Neuron (in vitro differentiated cells): ENCODE data around the gene MARK3.
A peak's percentile ranks its signal among the peaks of the same experiment; 100 is the strongest.
"Not testable (repeated sequence)": the region's sequence is repeated elsewhere in the genome, so short reads cannot be mapped to it uniquely, and the experiment has no call there.

Experiments used
- H2AFZ ChIP-seq: one replicate; pipeline ENCODE4 v1.6.1; 2013; ENCODE audit warnings: low read depth, mild to moderate bottlenecking, inconsistent platforms, low read length, moderate library complexity
- H3K27me3 ChIP-seq: one replicate; pipeline ENCODE4 v1.6.1; 2013; ENCODE audit warnings: low read length; ENCODE audit not compliant: insufficient read depth
- H3K36me3 ChIP-seq: one replicate; pipeline ENCODE4 v1.6.1; 2013; ENCODE audit warnings: low read length; ENCODE audit not compliant: insufficient read depth
- H3K4me1 ChIP-seq: one replicate; pipeline ENCODE4 v1.6.1; 2013; ENCODE audit warnings: low read length; ENCODE audit not compliant: insufficient read depth
- H3K4me3 ChIP-seq: 2 replicates; pipeline ENCODE4 v1.5.1; 2013; ENCODE audit warnings: mild to moderate bottlenecking, low read length, moderate library complexity
- H3K9me3 ChIP-seq: one replicate; pipeline ENCODE4 v1.6.1; 2013; ENCODE audit warnings: low read length

The MARK3 gene

DNA sequence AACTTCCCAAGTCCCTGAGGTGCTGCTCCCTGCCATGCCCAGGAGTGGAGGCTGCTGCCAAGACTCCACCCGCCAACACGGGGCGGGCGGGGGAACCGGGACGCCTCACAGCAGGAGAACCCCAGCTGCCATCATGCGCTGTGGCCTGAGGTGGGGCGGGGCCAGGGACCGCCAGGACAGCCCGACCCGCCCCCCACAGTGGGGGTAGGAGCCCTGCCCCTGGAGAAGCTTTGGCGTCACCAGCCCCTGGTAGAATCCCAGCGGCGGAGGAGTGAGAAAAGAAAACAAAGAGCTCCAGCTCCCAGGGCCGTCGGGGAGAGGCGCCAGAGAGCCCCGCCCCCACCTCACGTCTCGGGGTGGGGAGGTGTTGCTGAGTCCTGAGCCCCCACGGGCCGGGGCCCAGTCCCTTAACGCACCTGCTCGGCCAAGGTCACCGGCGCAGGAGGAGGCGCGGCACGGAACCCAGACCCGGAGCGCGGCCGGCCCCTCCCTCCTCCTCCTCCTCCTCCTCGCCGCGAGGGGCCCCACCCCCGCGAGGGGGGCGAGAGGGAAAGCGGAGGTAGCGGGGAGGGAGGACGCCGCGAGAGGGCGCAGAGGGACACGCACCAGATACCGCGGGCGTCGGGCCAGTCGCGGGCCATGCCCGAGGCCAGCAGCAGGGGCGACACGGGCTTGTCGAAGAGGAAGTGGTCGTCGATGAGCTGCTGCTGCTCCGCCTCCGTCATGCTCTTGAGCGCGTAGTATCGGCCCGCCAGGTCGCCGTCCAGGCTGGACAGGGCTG is 135.6 kb downstream of the MARK3 start:
- Histone ChIP-seq H3K4me1 (peaks cover 63% of the 10 kb centered on the region), H3K9me3 (no peaks in the 10 kb centered on the region), H2AFZ (no peak overlapping the region), H3K27me3 (no peaks in the 10 kb centered on the region), H3K4me3 (peak overlapping the region; percentile 84), H3K36me3 (peaks cover 23% of the 10 kb centered on the region)

DNA sequence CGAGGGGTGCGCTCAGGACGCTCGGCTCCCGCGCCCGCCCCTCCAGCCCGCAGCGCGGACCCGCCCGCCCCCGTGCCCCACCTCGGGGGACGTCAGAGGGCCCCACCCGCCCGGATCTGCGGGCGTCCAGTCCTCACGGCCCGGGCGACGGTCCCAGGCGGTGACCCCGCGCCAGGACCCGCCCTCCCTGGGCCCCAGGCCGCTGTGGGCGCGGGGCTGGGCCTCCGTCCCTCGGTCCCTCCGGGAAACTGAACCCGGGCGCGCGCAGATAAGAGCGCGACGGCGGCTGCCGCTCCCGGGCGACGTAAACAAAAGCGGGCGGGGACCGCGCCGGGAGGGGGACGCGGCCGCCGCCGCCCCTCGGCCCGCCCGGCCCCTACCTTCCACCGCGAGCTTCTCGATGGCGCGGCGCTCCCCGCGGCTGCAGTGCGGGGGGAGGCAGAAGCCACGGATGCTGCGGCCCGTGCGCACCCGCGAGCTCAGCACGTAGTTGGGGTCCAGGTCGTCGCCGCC is 136.3 kb downstream of the MARK3 start:
- Histone ChIP-seq H3K36me3 (peaks cover 23% of the 10 kb centered on the region), H3K4me1 (peaks cover 59% of the 10 kb centered on the region), H3K27me3 (no peaks in the 10 kb centered on the region), H2AFZ (no peak overlapping the region), H3K9me3 (no peaks in the 10 kb centered on the region), H3K4me3 (peak overlapping the region; percentile 84)

DNA sequence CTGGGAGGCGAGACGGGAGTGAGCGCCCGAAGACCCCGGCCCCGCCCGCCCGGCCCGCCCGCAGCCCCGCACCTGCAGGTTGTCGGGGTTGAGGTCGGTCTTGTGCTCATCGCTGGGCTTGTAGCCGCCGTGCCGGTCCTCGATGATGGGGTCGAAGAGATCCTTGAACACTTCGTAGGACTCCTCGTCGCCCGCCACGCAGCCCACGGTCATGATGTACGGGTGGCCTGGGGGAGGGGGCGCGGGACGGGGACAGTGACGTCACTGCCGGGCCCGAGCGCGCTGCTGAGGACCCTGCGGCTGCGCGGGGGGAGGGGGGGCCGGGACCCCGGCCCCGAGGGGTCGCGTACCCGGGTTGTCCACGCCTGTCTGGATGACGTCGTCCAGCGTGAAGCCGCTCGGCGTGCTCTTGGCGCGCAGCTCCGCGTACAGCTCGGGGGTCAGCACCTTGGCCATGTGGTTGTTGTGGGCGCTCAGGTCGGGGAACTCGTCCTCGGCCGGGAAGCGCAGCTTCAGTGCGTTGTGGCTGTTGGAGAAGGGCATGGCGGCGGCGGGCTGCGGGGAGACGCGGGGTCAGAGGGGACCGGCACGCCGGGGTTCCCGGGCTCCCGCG is 136.8 kb downstream of the MARK3 start:
- Histone ChIP-seq H3K4me1 (peaks cover 53% of the 10 kb centered on the region), H3K9me3 (no peaks in the 10 kb centered on the region), H3K36me3 (peaks cover 23% of the 10 kb centered on the region), H3K4me3 (peak overlapping the region; percentile 84), H3K27me3 (no peaks in the 10 kb centered on the region), H2AFZ (no peak overlapping the region)

DNA sequence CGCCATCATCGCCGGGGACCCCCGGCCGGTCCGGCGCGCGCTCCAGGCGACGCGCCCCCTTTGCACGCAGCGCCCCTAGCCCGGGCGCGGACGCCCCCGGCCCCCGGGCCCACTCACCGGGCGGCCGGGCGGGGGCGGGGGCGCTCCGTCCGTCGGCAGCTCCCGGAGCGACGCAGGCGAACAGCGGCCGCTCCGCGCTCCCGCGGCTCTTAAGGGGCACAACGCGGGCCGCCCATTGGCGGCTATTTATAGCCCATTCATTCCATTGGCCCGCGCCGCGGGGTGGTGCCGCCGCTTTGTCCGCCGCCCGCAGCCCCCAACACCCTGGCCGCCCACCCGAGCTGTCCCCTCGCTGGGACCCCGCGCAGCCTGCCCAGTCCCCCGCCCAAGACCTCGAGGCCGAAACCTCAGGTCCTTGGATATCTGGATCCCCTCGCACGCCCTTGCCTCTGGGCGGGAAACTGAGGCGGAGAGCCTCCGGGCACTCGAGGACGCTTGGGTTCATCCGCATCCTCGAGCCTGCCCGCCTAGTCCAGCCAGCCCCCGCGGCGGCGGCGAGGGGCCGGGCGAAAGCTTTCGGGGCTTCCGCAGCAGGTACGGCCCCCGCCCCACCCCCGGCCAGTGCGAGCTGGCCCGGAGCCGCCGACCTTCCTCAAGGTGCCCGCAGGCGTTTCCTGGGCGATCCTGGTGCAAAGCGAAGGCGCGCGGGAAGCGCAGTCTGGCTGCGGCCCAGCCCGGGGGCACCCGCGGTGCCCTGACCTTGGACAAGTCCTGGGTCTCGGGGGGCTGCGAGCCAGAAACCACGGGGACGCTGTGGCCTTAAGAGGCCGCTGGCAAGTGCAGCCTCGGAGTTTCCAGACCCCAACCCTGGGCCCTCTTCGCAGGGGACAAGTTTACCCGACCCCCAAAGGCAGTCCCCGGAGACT is 137.7 kb downstream of the MARK3 start, which contains the start of gene CKB:
TSS of gene CKB (minus strand) at position 182 of the 926 bp plus-strand sequence. CDS start 337 bp downstream, outside the sequence.
- H3K9me3 ChIP-seq, result no peaks in the 10 kb centered on the region
- peak within 1 kb of the TSS; percentile 84 for H3K4me3 ChIP-seq
- H3K36me3 ChIP-seq, result peaks cover 23% of the 10 kb centered on the region
- H3K4me1 ChIP-seq, result peaks cover 53% of the 10 kb centered on the region
- no peaks in the 10 kb centered on the region for H3K27me3 ChIP-seq
- peak within 1 kb of the TSS; percentile 78 for H2AFZ ChIP-seq

DNA sequence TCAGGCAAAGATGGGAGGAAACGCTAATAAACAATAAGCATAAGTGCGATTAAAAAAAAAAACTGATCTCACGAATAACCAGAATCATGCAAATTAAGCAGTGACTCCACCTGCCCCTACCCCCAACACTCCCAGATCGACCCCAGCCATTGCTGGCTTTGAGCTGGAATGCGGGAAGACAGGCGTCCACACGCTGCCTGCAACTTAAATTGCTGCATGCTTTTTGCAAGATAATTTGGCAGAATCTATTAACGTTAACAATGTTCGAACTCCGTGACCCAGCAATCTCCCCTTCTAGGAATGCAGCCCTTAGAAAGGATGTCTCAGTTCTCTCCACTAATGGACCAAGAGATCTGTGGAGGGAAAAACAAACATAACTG is 138.3 kb downstream of the MARK3 start:
- no peaks in the 10 kb centered on the region for H3K27me3 ChIP-seq
- H3K36me3 ChIP-seq, result peaks cover 23% of the 10 kb centered on the region
- peak overlapping the region; percentile 84 for H3K4me3 ChIP-seq
- H2AFZ ChIP-seq, result no peak overlapping the region
- H3K4me1 ChIP-seq, result peaks cover 52% of the 10 kb centered on the region
- no peaks in the 10 kb centered on the region for H3K9me3 ChIP-seq

DNA sequence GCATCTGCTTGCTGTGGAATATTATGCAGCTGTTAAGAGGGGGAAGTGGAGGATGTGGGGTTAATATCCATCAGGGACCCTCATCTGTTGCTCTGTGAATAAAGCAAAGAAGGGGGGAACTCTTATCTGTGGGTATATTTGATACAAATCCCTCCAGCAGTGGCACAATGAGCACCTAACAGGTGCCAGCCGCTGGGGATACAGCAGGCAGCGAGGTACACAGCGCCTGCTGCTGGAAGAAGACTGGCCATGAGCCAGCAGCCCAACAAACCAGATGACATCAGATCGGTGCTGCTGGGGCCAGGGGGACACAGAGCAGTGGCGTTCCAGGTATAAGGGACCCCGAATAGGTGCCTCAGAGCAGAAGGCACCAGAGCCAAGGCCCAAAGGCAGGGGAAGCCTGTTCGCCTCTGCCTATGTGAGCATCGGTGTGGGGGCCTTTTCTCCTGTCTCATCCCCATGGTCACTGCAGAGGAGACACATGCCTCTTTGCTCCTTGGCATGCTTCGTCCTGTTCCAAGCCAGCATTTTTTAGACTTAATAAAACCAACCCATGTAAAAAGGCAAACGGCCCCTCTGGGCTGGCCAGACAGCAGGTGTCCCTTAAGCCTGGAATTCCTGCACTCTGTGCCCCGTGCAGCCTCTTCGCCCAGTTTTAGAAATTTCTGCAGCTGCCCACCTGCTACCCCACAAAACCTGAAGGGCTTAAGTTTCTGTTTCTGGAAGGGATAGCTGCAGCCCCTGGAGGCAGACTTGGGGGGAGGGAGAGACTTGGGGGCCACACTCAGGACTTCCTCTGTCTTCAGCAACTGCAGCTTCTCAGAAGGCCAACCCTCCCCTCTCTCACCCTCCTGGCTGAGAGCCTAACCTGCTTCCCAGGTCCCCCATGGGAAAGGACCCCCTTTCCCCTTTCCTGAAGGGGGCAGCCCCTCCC is 139.1 kb downstream of the MARK3 start:
- H2AFZ ChIP-seq, result no peak overlapping the region
- no peaks in the 10 kb centered on the region for H3K9me3 ChIP-seq
- H3K36me3 ChIP-seq, result peaks cover 17% of the 10 kb centered on the region
- H3K4me1 ChIP-seq, result peaks cover 46% of the 10 kb centered on the region
- H3K4me3 ChIP-seq, result no peak overlapping the region
- H3K27me3 ChIP-seq, result no peaks in the 10 kb centered on the region

DNA sequence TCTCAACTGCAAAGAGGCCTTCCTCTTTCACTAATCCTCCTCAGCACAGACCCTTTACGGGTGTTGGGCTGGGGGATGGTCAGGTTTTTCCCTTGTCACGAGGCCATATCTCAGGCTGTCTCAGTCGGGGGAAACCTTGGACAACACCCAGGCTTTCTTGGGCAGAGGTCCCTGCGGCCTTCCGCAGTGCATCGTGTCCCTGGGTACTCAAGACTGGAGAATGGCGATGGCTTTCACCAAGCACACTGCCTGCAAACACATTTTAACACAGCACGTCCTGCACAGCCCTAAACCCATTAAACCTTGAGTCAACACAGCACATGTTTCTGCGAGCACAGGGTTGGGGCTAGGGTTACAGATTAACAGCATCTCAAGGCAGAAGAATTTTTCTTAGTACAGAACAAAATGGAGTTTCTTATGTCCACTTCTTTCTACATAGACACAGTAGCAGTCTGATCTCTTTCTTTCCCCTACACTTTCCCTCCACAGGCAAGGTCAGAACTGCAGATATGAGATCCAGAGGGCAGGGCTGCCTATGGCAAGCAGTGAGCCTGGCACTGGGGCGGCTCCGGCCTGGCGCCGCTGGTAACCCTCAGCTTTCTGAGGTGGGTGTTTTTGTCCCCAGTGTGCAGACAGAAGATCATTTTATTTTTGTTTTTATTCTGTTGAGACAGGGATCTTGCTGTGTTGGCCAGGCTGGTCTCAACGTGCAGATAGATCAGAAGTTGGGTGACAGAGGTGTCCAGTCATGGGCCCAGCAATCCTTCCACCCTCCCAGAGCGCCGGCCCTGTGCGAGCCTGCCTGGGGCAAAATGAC is 140.4 kb downstream of the MARK3 start:
- H3K4me1 ChIP-seq, result peaks cover 45% of the 10 kb centered on the region
- H3K27me3 ChIP-seq, H3K36me3 ChIP-seq, H2AFZ ChIP-seq, H3K9me3 ChIP-seq, H3K4me3 ChIP-seq: not testable (repeated sequence)

DNA sequence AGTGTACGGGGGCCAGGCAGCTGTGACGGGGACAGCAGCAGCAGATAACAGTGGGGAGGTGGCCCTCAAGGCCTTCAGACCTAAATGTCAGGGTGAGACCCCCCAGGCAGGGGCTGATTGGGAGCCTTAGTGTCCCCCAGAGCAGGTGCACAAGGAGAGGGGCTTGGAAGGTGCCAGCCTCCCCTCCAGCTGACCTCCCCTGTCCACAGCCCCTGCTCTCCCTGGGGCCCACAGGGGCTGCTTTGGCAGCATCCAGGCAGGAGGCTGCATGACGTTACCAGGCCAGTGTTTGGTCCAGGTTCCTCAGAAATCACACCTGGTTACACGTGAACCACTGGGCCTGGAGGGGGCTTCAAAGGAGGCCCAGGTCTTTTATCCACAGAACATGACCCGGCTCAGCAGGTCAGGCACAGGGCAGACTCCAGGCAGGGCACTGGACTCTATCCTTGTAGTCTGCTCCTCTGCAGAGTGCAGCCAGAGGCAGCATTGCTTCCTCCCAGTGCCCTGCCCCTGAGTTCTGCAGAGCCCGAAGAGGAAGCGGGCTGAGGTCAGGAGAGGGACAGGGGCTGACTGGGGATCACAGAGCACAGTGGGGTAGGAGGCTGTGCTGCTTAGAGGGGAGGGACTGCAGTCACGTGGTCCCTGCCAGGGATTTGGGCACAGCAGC is 141.2 kb downstream of the MARK3 start:
- no peaks in the 10 kb centered on the region for H3K27me3 ChIP-seq

DNA sequence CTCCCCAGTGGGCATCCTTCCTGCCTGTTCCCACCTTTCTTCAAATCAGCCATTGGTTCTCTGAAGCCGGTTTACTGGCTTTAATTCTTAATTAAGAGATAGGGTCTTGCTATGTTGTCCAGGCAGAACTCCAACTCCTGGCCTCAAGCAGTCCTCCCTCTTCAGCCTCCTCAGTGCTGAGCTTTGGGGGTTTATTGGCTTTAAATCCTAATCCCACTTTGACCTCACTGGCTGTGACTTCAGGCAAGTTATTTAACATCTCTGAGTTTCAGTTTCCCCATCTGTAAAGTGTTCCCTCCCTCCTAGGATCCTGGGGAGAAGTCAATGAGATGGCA is 141.7 kb downstream of the MARK3 start:
- Histone ChIP-seq H3K9me3 (no peaks in the 10 kb centered on the region), H3K4me3 (no peak overlapping the region), H2AFZ (no peak overlapping the region), H3K27me3 (no peaks in the 10 kb centered on the region), H3K36me3 (peaks cover 3% of the 10 kb centered on the region), H3K4me1 (peaks cover 44% of the 10 kb centered on the region)

More for the DNA sequence above, 141.2 kb downstream of the MARK3 start:
- no peak overlapping the region for H3K4me3 ChIP-seq
- peaks cover 3% of the 10 kb centered on the region for H3K36me3 ChIP-seq
- H2AFZ ChIP-seq, result no peak overlapping the region
- H3K9me3 ChIP-seq, result no peaks in the 10 kb centered on the region
- H3K4me1 ChIP-seq, result peaks cover 44% of the 10 kb centered on the region

DNA sequence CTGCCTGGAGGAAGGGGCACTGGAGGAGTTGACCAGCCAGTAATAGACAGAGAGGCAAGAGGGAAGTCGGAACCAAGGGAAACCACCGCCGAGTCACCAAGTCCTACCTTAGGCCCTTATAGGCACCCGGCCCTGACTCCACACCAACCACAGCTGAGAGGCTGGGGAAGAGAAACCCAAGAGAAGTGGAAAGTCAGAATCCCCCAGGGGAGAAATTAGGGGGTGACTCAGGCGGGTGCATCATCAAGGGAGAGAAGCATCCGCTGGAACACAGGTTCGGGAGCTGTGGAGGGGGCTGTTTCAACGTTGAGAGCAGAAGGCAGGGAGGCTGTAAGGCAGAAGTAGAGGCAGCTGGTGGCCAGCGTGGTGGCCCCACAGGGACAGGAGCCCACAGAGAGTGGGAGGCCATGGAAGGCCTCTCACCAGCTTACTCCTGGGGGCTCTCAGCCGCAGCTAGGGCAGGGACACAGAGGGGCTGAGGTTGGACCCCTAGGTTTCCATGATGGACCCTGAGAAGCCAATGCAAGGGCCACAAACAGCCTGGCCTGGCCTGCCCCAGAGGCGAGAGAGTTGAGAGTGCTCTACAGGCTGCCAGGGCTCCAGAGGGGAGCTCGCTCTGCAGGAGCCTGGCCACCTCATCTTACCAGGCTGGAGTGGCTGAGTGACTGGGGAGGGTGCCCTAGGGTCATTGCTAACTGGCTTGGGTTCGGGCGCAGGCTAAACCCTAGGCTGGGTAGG is 142.4 kb downstream of the MARK3 start:
- H3K4me3 ChIP-seq, result peak overlapping the region; percentile 94
- peaks cover 44% of the 10 kb centered on the region for H3K4me1 ChIP-seq

DNA sequence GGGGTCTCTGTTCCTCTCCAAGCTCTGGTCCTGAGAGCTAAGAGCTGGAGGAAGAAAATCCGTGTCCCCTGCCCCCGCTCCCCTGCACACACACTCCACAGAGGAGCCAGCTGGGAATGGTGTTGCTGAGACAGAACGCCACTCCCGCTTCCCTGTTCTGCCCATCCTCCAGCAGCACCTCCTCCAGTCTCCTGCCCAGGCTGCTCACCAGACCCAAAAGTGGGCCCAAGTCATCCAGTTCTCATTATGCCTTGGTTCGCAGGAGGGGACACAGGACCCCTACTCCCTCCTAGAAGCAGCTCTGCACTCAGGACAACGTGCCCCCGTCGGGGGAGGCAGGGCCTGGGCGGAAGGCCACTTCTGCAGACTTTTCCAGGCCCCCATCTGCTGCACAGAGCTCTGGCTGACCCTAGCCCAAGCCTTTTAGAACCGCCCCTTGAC is 143.0 kb downstream of the MARK3 start:
- peaks cover 10% of the 10 kb centered on the region for H3K36me3 ChIP-seq
- H2AFZ ChIP-seq, result no peak overlapping the region
- H3K4me3 ChIP-seq, result peak overlapping the region; percentile 94
- no peaks in the 10 kb centered on the region for H3K9me3 ChIP-seq
- H3K4me1 ChIP-seq, result peaks cover 40% of the 10 kb centered on the region
- H3K27me3 ChIP-seq, result no peaks in the 10 kb centered on the region

More for the DNA sequence above, 142.4 kb downstream of the MARK3 start:
- Histone ChIP-seq H3K36me3 (peaks cover 5% of the 10 kb centered on the region), H3K27me3 (no peaks in the 10 kb centered on the region), H2AFZ (no peak overlapping the region), H3K9me3 (no peaks in the 10 kb centered on the region)
